ENCODE results near the gene TMEM185B.

DNA sequence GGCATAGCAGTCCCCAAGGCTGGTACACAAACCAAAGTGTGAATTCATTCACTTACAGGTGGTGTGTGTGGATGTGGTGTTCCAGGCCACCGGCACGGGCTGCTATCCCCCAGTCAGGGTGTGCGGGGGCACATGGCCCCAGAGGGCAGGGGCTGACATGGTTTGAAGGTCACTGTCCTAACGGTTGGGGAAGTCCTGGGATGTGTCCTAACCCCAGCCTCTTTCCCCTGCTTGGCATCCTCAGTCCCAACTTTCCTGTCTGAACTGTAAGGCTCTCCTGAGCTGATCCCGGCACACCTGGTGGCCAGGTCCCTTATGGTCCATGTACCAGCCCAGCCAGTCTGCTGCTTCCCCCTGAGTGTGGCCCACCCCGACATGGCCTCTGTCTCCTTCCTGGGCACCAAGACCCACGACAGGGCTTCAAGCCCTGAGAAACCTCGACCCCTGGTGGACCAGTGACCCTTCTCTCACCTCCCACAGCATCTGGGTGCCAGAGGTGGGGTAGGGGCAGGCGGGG, 2.4 kb upstream of the TMEM185B start:
- TF ChIP-seq POLR2AphosphoS5 (IDR thresholded peaks at IDR 0.05; ENCODE audit: low read depth, low read length) (no peak), POLR2A (IDR thresholded peaks at IDR 0.05; ENCODE audit: low read depth, low read length) (no peak)
